GM12872 (cell line): ENCODE results near the gene DAD1.

ENCODE experiments used
- CTCF ChIP-seq: IDR thresholded peaks from 3 replicates; pipeline ENCODE4 v1.5.1; 2011; ENCODE audit warnings: low read depth, mild to moderate bottlenecking, low read length, moderate library complexity; ENCODE audit not compliant: insufficient read depth

The DAD1 gene

GRCh38 chr14:22597771-22598098 is 8.7 kb upstream of the DAD1 start:
- no peak for TF ChIP-seq CTCF

- TF ChIP-seq CTCF, result no peak
These were observed 8.2 kb upstream of the DAD1 start for GRCh38 chr14:22597265-22597664.

- TF ChIP-seq CTCF, result no peak
These were observed 7.4 kb upstream of the DAD1 start for GRCh38 chr14:22596354-22596879.

GRCh38 chr14:22594156-22594716 is 5.2 kb upstream of the DAD1 start:
- TF ChIP-seq CTCF, result no peak

- TF ChIP-seq CTCF, result no peak
These were observed 4.6 kb upstream of the DAD1 start for GRCh38 chr14:22593601-22594000.

- no peak for TF ChIP-seq CTCF
These were observed 4.2 kb upstream of the DAD1 start for GRCh38 chr14:22593189-22593588.

GRCh38 chr14:22588526-22589095 is 413 bp downstream of the DAD1 start:
- no peak for TF ChIP-seq CTCF

- no peak for TF ChIP-seq CTCF
These were observed 1.8 kb downstream of the DAD1 start for GRCh38 chr14:22587247-22587646.
